ENCODE results near the gene RANBP17.

GRCh38 chr5:171029401-171029800 is 167.6 kb downstream of the RANBP17 start:
- no peak for TF ChIP-seq CTCF (conservative IDR thresholded peaks at IDR 0.05; ENCODE audit: low read depth, low read length)
- no peak for TF ChIP-seq EZH2 (IDR thresholded peaks at IDR 0.05; ENCODE audit: low read length, unreplicated experiment)
